Stimulated activated CD4-positive, alpha-beta T cell treated with anti-CD3 and anti-CD28 coated beads, TNF-alpha, amount 100 ng/mL, for 1 hour (primary cell): Measurements from ENCODE around the gene LPCAT1.
"Not testable (repeated sequence)": the region's sequence is repeated elsewhere in the genome, so short reads cannot be mapped to it uniquely, and the experiment has no call there.

Source experiments
- DNase-seq, 3 donors: peaks; one replicate each; pipeline ENCODE4 v3.0.0-alpha.2; 2020; ENCODE audit warnings: low read depth in 3 of 3, low spot score in 1 of 3

The LPCAT1 gene

GRCh38 chr5:1541702-1542400 lies 18.1 kb upstream of the LPCAT1 start:
- no peak for DNase-seq

- DNase-seq: no peak
Measured at GRCh38 chr5:1540831-1541701, 17.3 kb upstream of the LPCAT1 start.

GRCh38 chr5:1540166-1540565 lies 16.4 kb upstream of the LPCAT1 start:
- no peak for DNase-seq

GRCh38 chr5:1539393-1540161 lies 15.8 kb upstream of the LPCAT1 start:
- not testable (repeated sequence) for DNase-seq

DNA sequence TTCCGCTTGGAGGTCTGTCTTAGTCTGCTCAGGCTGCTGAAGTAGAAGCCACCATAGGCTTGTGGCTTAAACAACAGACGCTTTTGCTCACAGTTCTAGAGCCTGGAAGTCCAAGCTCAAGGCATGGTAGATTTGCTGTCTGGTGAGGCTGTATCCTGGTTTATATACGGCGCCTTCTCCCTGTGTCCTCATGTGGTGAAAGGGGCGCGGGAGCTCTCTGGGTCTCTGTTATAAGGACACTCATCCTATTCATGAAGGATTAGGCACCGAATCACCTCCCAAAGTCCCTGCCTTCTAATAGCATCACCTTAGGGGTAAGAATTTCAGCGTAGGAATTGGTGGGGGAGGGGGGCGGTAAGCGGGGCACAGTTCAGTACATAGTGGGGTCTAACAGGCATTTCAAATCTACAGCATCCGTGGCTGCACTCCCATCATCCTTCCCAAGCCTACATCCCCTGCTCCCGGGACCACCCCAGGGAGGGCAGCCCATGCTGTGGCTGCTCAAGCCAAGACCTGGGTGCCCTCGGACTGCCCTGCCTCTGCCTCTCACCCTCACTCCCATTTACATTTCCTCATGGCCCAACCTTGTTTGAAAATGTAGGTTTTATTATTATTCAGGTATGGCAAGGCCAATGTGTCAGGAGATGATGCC lies 15.1 kb upstream of the LPCAT1 start:
- no peak for DNase-seq

GRCh38 chr5:1538276-1538675 lies 14.5 kb upstream of the LPCAT1 start:
- DNase-seq: no peak

GRCh38 chr5:1537603-1538154 lies 13.9 kb upstream of the LPCAT1 start:
- no peak for DNase-seq

DNA sequence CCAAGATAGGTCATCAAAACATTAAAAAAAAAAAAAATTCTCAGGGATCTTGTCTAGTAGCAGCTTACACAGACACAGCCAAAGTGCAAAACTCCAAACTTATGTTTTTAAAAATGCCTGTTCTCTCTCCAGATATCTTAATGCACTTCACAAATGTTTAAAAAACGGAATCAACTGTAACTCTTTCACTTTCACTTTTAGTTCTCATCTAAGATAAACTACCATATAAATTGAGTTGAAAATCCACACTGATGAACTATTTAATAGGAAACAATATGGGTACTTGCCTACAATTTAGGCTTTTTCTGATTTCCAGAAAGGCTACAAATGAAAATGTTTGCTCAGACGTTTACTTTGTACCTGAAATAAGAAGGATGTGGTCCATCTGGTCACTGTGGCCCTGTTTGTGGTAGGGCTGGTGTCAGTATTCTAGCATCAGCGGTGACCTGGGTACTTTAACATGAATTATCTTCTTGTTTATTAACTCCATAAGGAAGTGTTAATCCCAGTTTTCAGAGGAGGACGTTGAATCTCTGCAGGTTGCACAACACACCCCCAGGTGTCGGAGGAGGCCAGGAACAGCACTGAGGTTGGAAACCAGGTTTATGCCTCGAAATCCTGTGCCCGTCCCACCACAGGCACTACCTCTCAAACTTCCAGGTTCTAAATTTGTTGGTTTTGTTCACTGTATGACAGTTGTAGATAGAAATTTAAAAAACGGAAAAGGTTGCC lies 13.3 kb upstream of the LPCAT1 start:
- DNase-seq: no peak

GRCh38 chr5:1536322-1536845 lies 12.6 kb upstream of the LPCAT1 start:
- DNase-seq: peak; percentile 32 to 45 (median 45)

DNA sequence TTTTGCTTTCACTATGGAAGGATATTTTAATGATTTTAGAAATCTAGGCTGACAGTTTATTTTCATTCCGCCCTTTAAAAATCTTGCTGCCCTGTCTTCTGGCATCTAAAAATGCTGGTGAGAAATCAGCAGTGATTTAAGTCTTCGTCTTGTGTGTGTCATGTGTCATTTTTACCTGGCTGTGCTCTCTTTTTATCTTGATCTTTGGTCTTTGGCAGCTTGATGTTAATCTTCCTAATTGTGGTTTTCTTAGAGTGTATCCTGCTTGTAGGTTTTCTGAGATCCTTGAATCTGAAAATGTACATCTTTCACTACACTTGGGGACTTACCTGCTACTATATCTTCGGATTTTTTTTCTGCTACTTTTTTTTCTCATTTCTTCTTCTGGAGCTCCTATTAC lies 11.9 kb upstream of the LPCAT1 start:
- no peak for DNase-seq

DNA sequence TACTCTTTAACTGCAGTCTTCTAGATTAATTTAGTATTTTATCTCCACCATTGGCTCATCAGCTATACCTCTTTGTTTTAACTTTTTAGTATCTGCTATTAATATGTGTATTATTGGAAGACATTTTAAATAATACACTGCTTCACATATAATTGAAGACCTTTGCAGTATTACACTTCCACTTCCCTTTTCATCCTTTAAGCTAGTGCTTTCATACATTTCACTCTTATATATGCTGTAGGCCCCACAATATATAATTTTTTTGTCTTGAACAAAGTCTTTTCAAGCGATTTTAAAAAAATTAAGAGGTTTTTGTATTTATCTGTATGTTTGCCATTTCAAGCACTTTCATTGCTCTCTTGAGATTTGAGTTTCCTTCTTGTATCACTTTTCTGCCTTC lies 8.6 kb upstream of the LPCAT1 start:
- no peak for DNase-seq

DNA sequence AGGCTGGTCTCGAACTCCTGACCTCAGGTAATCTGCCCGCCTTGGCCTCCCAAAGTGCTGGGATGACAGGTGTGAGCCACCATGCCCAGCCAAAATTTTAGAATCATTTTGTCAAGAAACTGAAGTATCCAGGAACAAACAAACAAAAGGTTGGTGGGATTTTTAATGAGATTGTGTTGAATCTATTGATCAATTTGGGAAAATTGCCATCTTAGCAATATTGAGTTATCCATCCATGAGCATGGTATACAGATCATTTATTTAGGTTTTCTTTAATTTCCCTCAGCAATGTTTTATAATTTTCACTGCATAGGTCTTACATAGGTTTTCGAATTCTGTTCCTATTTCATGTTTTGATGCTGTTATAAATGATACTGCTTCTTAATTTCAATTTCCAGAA lies 5.7 kb upstream of the LPCAT1 start:
- DNase-seq: no peak

GRCh38 chr5:1527533-1528205 lies 3.9 kb upstream of the LPCAT1 start:
- no peak for DNase-seq

- DNase-seq: no peak
Measured at GRCh38 chr5:1526681-1527131, 2.9 kb upstream of the LPCAT1 start.

- DNase-seq: no peak
Measured at GRCh38 chr5:1526190-1526631, 2.5 kb upstream of the LPCAT1 start.

DNA sequence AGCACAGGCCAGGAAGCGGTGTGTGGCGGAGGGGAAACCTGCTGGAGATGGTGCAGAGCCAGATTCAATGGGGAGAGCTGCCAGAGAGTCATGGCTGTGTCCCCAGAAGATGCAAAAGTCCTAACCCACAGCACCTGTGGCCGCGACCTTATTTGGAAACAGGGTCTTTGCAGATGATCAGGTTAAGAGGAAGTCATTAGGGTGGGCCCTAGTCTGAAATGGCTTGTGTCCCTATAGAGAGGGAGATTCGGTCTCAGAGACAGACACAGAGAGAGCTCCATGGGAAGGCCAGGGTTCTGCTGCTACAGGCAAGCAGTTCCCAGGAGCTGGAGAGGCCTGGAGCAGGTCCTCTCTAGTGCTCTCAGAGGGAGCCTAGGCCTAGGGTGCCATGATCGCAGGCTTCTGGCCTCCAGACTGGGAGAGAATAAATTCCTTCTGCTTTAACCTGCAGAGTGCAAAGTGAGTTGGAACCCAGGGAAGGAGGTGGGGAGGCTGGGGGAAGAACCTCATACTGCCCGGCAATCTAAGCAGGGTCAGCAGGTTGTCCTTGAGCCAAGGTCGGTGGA lies 1.9 kb upstream of the LPCAT1 start:
- no peak for DNase-seq

- no peak for DNase-seq
Measured at GRCh38 chr5:1524799-1525623, 1.3 kb upstream of the LPCAT1 start.

DNA sequence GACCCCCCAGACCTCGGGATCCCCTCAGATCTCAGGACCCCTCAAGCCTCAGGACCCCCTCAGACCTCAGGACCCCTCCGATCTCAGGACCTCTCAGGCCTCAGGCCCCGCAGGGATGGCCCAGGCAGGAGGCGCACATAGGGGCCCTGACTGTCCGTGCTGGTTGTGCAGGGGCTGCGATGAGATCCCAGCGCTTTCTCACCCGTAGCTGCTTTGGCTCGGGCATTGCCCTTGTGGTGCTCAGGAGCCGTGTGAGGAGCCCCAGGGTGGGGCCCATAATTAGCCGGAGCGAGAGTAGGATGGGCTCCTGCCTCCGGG lies 680 bp upstream of the LPCAT1 start:
- no peak for DNase-seq
